CD8-positive, alpha-beta memory T cell (primary cell): Measurements from ENCODE around the gene PBX4. TPM values are rescaled to one million over a fixed set of nuclear protein-coding genes. Genes with fewer than 3 reads are reported as not detected.

Experiments used
- CTCF ChIA-PET: fragments of 350-600 bp; sonication (Branson Sonifier 250); formaldehyde crosslinking; loops from one replicate; lab custom pipeline; 2021; ENCODE audit warnings: antibody characterized with exemption; lab: Charles Lee
- POLR2A ChIA-PET: fragments of 350-600 bp; sonication (Branson Sonifier 250); formaldehyde crosslinking; loops from one replicate; lab custom pipeline; 2021; ENCODE audit warnings: antibody characterized with exemption; lab: Charles Lee
- DNase-seq, 5 donors: peaks; one replicate each; pipeline versions ENCODE4 v3.0.0 to v3.0.0-alpha.2; 2020 to 2022; ENCODE audit warnings: mixed read lengths in 1 of 5
- H3K27ac ChIP-seq: one replicate; pipeline ENCODE4 v1.7.0; 2013; ENCODE audit warnings: low read depth, mild to moderate bottlenecking, low read length, moderate library complexity
- H3K27me3 ChIP-seq: 2 replicates; pipeline ENCODE4 v1.7.0; 2013; ENCODE audit warnings: low read length, mild to moderate bottlenecking; ENCODE audit not compliant: insufficient read depth, poor library complexity, severe bottlenecking
- H3K36me3 ChIP-seq: 2 replicates; pipeline ENCODE4 v1.7.0; 2013; ENCODE audit warnings: mild to moderate bottlenecking, low read length, moderate library complexity; ENCODE audit not compliant: insufficient read depth
- H3K4me1 ChIP-seq: 2 replicates; pipeline ENCODE4 v1.7.0; 2013; ENCODE audit warnings: mild to moderate bottlenecking, low read length, moderate library complexity; ENCODE audit not compliant: insufficient read depth
- H3K4me3 ChIP-seq: 2 replicates; pipeline ENCODE4 v1.7.0; 2013; ENCODE audit warnings: mild to moderate bottlenecking, low read length
- H3K9me3 ChIP-seq: 2 replicates; pipeline ENCODE4 v1.7.0; 2013; ENCODE audit warnings: mild to moderate bottlenecking, low read length
- H3K27ac Mint-ChIP-seq, 8 donors: one replicate each; pipeline ENCODE4 v1.8.0; 2020 to 2021; ENCODE audit warnings: mixed read lengths in 8 of 8, mild to moderate bottlenecking in 6 of 8, inconsistent platforms in 3 of 8, moderate library complexity in 3 of 8
- H3K27me3 Mint-ChIP-seq, 2 donors: one replicate each; pipeline ENCODE4 v1.8.0; 2020 to 2021; ENCODE audit warnings: mixed read lengths in 2 of 2, mild to moderate bottlenecking in 1 of 2, moderate library complexity in 1 of 2
- H3K36me3 Mint-ChIP-seq, 3 donors: one replicate each; pipeline ENCODE4 v1.8.0; 2020 to 2021; ENCODE audit warnings: mixed read lengths in 3 of 3, inconsistent platforms in 1 of 3, mild to moderate bottlenecking in 1 of 3
- H3K4me1 Mint-ChIP-seq, 3 donors: one replicate each; pipeline ENCODE4 v1.8.0; 2020 to 2021; ENCODE audit warnings: mixed read lengths in 3 of 3, inconsistent platforms in 1 of 3, mild to moderate bottlenecking in 1 of 3
- H3K4me3 Mint-ChIP-seq, 7 donors: one replicate each; pipeline ENCODE4 v1.8.0; 2020 to 2021; ENCODE audit warnings: mixed read lengths in 7 of 7, mild to moderate bottlenecking in 6 of 7, moderate library complexity in 4 of 7, inconsistent platforms in 2 of 7
- H3K9me3 Mint-ChIP-seq, 5 donors: one replicate each; pipeline ENCODE4 v1.8.0; 2020 to 2022; ENCODE audit warnings: mixed read lengths in 5 of 5, mild to moderate bottlenecking in 3 of 5, moderate library complexity in 2 of 5, inconsistent platforms in 1 of 5
- polyA plus RNA-seq: library from polyadenylated mRNA; unstranded; fragments of 300-500 nt; fragmentation: Illumina TruSeq; gene quantifications from one replicate; pipeline ENCODE4 v1.2.3, GENCODE V29; 2021
- total RNA-seq, 2 experiments: library from RNA; stranded (reverse); gene quantifications; one replicate each; pipeline ENCODE4 v1.2.3, GENCODE V29; 2021

PBX4 gene
- total and polyA plus RNA-seq, 3 experiments from 2014 or later: 8.3 to 17.1 (median 15.0) TPM

DNA sequence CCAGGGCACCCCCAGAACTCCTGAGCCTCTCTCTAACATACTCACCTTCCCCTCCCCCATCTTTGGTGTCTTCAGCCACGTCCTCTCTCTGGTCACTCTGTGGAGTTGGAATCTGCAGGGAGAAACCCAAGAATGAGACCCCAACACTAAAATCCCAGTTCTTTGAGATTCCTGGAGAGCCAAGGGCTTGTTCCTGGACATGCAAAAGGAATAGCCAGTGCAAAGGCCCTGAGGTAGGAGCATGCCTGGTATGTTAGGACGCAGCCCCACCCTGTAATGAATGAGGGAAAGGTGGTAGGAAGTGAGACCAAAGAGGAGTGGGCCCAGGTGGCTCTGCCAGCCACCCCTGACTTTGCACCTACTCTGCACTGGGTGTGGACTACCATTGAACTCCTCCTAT is 11.9 kb upstream of the PBX4 start:
- DNase-seq: no peak
- peaks cover 26 to 39% (median 27%) of the 10 kb centered on the region in 3 donors for H3K4me1 Mint-ChIP-seq
- Histone ChIP-seq H3K9me3 (no peaks in the 10 kb centered on the region), H3K27ac (no peak overlapping the region), H3K36me3 (peaks cover 24% of the 10 kb centered on the region), H3K4me3 (no peak overlapping the region), H3K4me1 (peaks cover 20% of the 10 kb centered on the region), H3K27me3 (no peaks in the 10 kb centered on the region)
- H3K27ac Mint-ChIP-seq: peak overlapping the region in 5 of 8 donors; percentile 2 to 87 (median 54)
- ChIA-PET CTCF (interaction anchor here (1.5 kb wide), 1 partner anchor 33 kb away, joined by 4 read pairs; no protein-coding TSS in a partner anchor), POLR2A (interaction anchor here (0.6 kb wide), 1 partner anchor 1797 kb away, joined by 3 read pairs; no protein-coding TSS in a partner anchor)
- H3K9me3 Mint-ChIP-seq: peaks cover 0 to 1% (median 0%) of the 10 kb centered on the region in 5 donors
- H3K4me3 Mint-ChIP-seq: peak overlapping the region in 3 of 7 donors; percentile 52 to 57 (median 54)
- peaks cover 11 to 63% (median 13%) of the 10 kb centered on the region in 3 donors for H3K36me3 Mint-ChIP-seq
- H3K27me3 Mint-ChIP-seq: no peaks in the 10 kb centered on the region

DNA sequence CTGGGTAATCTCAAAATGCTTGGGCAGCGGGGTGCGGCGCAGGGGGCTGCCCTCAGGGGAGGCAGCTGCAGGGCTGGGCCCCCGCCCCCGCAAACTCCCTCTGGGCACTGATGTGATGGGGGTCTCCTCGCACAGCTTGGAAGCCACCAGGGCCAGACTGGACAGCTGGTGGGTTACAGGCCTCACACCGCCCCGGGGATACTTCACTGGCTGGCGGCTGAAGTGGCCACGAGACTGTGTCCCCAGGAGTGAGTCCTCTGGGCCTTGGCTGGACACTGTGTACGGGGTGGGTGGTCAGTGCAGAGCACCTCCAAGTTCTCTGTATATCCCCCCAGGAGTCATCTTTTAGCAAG is 11.6 kb upstream of the PBX4 start:
- Histone ChIP-seq H3K36me3 (peaks cover 20% of the 10 kb centered on the region), H3K27ac (no peak overlapping the region), H3K9me3 (no peaks in the 10 kb centered on the region), H3K4me1 (peaks cover 20% of the 10 kb centered on the region), H3K27me3 (no peaks in the 10 kb centered on the region), H3K4me3 (no peak overlapping the region)
- Mint-ChIP-seq H3K36me3 (peaks cover 11 to 59% (median 13%) of the 10 kb centered on the region in 3 donors), H3K4me3 (peak overlapping the region in 3 of 7 donors; percentile 52 to 57 (median 54)), H3K4me1 (peaks cover 26 to 38% (median 27%) of the 10 kb centered on the region in 3 donors), H3K27ac (peak overlapping the region in 4 of 8 donors; percentile 50 to 87 (median 66)), H3K27me3 (no peaks in the 10 kb centered on the region), H3K9me3 (peaks cover 0 to 1% (median 0%) of the 10 kb centered on the region in 5 donors)
- ChIA-PET POLR2A (no interaction called here), CTCF (interaction anchor here (1.5 kb wide), 1 partner anchor 32 kb away, joined by 4 read pairs; no protein-coding TSS in a partner anchor)
- no peak for DNase-seq

DNA sequence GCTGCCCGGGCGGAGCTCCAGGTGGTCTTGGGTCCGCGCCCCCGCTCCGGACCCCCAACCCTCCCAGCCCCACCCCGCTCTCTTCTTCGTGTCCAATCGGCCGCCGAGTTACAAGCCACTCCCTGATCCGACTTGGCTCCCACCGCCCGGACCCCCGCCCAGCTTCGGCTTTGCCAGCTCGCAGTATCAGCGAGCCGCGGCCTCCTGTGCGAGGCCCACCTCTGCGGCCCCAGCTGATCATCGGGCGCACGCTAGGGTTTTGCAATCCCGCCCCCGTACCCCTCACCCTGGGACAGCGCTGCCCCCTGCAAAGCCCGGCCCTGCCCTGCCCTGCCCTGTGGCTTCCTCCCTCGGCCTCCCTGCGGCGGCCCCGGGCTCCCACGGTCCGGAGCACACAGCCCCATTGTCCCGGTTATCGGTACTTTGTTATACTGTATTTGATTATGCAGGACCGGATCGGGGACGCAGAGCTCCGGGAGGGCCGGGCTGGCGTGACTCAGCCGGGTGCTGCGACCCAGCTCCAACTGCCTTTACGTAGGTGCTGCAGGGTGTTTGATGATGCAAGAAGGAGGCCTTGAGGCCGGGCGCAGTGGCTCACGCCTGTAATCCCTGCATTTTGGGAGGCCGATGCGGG is 10.1 kb upstream of the PBX4 start:
- Mint-ChIP-seq H3K9me3 (peaks cover 0 to 1% (median 0%) of the 10 kb centered on the region in 5 donors), H3K27me3 (no peaks in the 10 kb centered on the region), H3K4me3 (peak overlapping the region; percentile 72 to 95 (median 84)), H3K4me1 (peaks cover 24 to 43% (median 33%) of the 10 kb centered on the region in 3 donors), H3K27ac (peak overlapping the region; percentile 70 to 97 (median 87)), H3K36me3 (peaks cover 8 to 56% (median 10%) of the 10 kb centered on the region in 3 donors)
- H3K27me3 ChIP-seq: no peaks in the 10 kb centered on the region
- peak overlapping the region; percentile 22 for H3K4me3 ChIP-seq
- H3K27ac ChIP-seq: no peak overlapping the region
- CTCF ChIA-PET: interaction anchor here (0.6 to 1.1 kb wide), 4 partner anchors 9 to 96 kb away, joined by 3 to 7 read pairs (median 4); no protein-coding TSS in a partner anchor
- POLR2A ChIA-PET: interaction anchor here (0.6 to 1.5 kb wide), 10 partner anchors 11 to 112 kb away, joined by 3 to 11 read pairs (median 8); partner anchors contain the start of genes ATP13A1, PBX4 and ZNF101
- peaks cover 17% of the 10 kb centered on the region for H3K4me1 ChIP-seq
- DNase-seq: peak; percentile 31 to 71 (median 40)
- H3K36me3 ChIP-seq: peaks cover 11% of the 10 kb centered on the region
- no peaks in the 10 kb centered on the region for H3K9me3 ChIP-seq

- H3K36me3 ChIP-seq: peaks cover 7% of the 10 kb centered on the region
- no peaks in the 10 kb centered on the region for H3K9me3 ChIP-seq
- peak within 1 kb of the TSS; percentile 80 for H3K4me3 ChIP-seq
- H3K4me1 Mint-ChIP-seq: peaks cover 23 to 39% (median 32%) of the 10 kb centered on the region in 3 donors
- ChIA-PET CTCF (interaction anchor here (0.6 to 1.1 kb wide), 5 partner anchors 8 to 96 kb away, joined by 3 to 7 read pairs (median 5); no protein-coding TSS in a partner anchor), POLR2A (interaction anchor here (0.7 to 1.5 kb wide), 10 partner anchors 10 to 74 kb away, joined by 3 to 11 read pairs (median 6); partner anchors contain the start of genes ATP13A1, PBX4 and ZNF101)
- no peaks in the 10 kb centered on the region for H3K27me3 ChIP-seq
- H3K36me3 Mint-ChIP-seq: peaks cover 3 to 54% (median 6%) of the 10 kb centered on the region in 3 donors
- peaks cover 0 to 1% (median 0%) of the 10 kb centered on the region in 5 donors for H3K9me3 Mint-ChIP-seq
- no peaks in the 10 kb centered on the region for H3K27me3 Mint-ChIP-seq
- peaks cover 17% of the 10 kb centered on the region for H3K4me1 ChIP-seq
- peak within 1 kb of the TSS; percentile 61 for H3K27ac ChIP-seq
- peak within 1 kb of the TSS; percentile 89 to 96 (median 94) for H3K4me3 Mint-ChIP-seq
- peak; percentile 76 to 90 (median 83) for DNase-seq
- peak within 1 kb of the TSS; percentile 87 to 97 (median 96) for H3K27ac Mint-ChIP-seq
These were observed 9.4 kb upstream of the PBX4 start, which contains the start of gene LPAR2 for GRCh38 chr19:19627621-19628500. TSS of gene LPAR2 (minus strand) at chr19:19628220. CDS start at chr19:19627275, 945 bp downstream.

DNA sequence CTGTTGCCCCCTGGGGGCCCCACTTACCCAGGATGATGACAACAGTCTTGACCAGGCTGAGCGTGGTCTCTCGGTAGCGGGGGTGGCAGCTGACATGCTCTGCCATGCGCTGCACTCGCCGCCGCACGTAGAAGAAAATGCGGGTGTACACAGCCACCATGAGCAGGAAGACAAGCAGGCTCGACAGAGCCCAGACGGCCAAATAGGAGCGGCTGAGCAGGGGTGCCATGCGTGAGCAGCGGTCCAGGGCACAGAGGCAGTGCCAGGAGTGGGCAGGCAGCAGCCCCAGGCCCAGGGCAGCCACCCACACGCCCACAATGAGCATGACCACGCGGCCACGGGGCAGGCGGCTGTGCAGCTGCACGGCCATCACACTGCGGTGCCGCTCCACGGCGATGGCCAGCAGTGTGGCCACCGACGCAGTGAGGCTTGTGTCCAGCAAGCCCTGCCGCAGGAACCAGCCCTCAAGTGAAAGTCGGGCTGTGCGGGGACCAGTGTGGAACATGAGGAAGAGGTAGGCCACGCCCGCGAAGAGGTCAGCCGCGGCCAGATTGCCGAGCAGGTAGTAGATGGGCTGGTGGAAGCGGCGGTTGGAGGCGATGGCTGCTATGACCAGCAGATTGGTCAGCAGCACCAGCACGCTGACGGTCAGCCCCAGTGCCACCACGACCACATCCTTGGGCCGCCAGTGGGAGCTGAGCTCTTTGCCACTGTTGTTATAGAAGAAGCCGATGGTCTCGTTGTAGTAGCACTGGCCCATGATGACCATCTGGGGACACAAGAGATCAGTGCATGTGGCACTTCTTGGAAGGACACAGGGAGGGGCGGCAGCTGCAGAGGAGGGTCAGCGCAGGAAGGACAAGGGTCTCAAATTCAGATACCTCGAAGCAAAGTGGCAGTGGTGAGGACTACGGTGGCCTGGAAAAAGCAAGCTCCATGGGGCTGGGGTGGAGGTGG is 8.3 kb upstream of the PBX4 start:
- CTCF ChIA-PET: interaction anchor here (1.0 kb wide), 2 partner anchors 72 to 95 kb away, joined by 5 to 6 read pairs; no protein-coding TSS in a partner anchor
- Histone ChIP-seq H3K27ac (peak overlapping the region; percentile 61), H3K27me3 (no peaks in the 10 kb centered on the region), H3K9me3 (no peaks in the 10 kb centered on the region), H3K4me3 (peak overlapping the region; percentile 80), H3K36me3 (peaks cover 7% of the 10 kb centered on the region), H3K4me1 (peaks cover 17% of the 10 kb centered on the region)
- Mint-ChIP-seq H3K4me1 (peaks cover 21 to 42% (median 32%) of the 10 kb centered on the region in 3 donors), H3K27me3 (no peaks in the 10 kb centered on the region), H3K4me3 (peak overlapping the region; percentile 89 to 96 (median 94)), H3K27ac (peak overlapping the region; percentile 87 to 97 (median 96)), H3K9me3 (no peaks in the 10 kb centered on the region), H3K36me3 (peaks cover 0 to 51% (median 6%) of the 10 kb centered on the region in 3 donors)
- POLR2A ChIA-PET: interaction anchor here (0.6 to 1.3 kb wide), 4 partner anchors 25 to 72 kb away, joined by 3 to 7 read pairs (median 4); partner anchors contain the start of gene ZNF101
- no peak for DNase-seq

GRCh38 chr19:19624032-19624570 is 5.6 kb upstream of the PBX4 start:
- Mint-ChIP-seq H3K4me1 (peaks cover 25 to 51% (median 37%) of the 10 kb centered on the region in 3 donors), H3K36me3 (peaks cover 0 to 36% (median 6%) of the 10 kb centered on the region in 3 donors), H3K9me3 (no peaks in the 10 kb centered on the region), H3K27ac (peak overlapping the region in 2 of 8 donors; percentile 63 to 67), H3K27me3 (no peaks in the 10 kb centered on the region), H3K4me3 (peak overlapping the region in 1 of 7 donors; percentile 48)
- Histone ChIP-seq H3K4me1 (peaks cover 20% of the 10 kb centered on the region), H3K27me3 (no peaks in the 10 kb centered on the region), H3K9me3 (no peaks in the 10 kb centered on the region), H3K27ac (no peak overlapping the region), H3K4me3 (no peak overlapping the region), H3K36me3 (peaks cover 7% of the 10 kb centered on the region)
- no peak for DNase-seq
- POLR2A ChIA-PET: interaction anchor here (1.0 kb wide), 1 partner anchor 9 kb away, joined by 3 read pairs; no protein-coding TSS in a partner anchor
- CTCF ChIA-PET: interaction anchor here (0.9 kb wide), 1 partner anchor 21 kb away, joined by 4 read pairs; no protein-coding TSS in a partner anchor
